Mesodermal cell (in vitro differentiated cells): Measurements from ENCODE around the gene SPIRE1.

Experiments
- H3K27ac ChIP-seq: 2 replicates; pipeline ENCODE4 v1.7.0; 2013; ENCODE audit warnings: mild to moderate bottlenecking, low read depth, low read length, moderate library complexity; ENCODE audit not compliant: severe bottlenecking
- H3K36me3 ChIP-seq: 2 replicates; pipeline ENCODE4 v1.7.1; 2013; ENCODE audit warnings: mild to moderate bottlenecking, low read length, moderate library complexity; ENCODE audit not compliant: control insufficient read depth, insufficient read depth
- H3K4me1 ChIP-seq: one replicate; pipeline ENCODE4 v1.7.1; 2013; ENCODE audit warnings: mild to moderate bottlenecking, low read length; ENCODE audit not compliant: insufficient read depth, control insufficient read depth, poor library complexity, severe bottlenecking
- H3K4me3 ChIP-seq: 2 replicates; pipeline ENCODE4 v1.7.0; 2013; ENCODE audit warnings: low read length, control low read depth, mild to moderate bottlenecking; ENCODE audit not compliant: insufficient read depth, poor library complexity, severe bottlenecking; ENCODE audit errors: extremely low read depth
- H3K9me3 ChIP-seq: 2 replicates; pipeline ENCODE4 v1.7.1; 2013; ENCODE audit warnings: mild to moderate bottlenecking, low read length, moderate library complexity; ENCODE audit not compliant: control insufficient read depth
- WGBS, 2 experiments: methylation state at CpG; one replicate each; pipeline ENCODE4 v1.1.5; 2013; ENCODE audit warnings: missing lambda C conversion rate in 2 of 2; ENCODE audit not compliant: insufficient coverage in 2 of 2; 5-methylcytosine and 5-hydroxymethylcytosine counted together

Gene SPIRE1

GRCh38 chr18:12518832-12519531 lies 138.9 kb downstream of the SPIRE1 start:
- WGBS, 2 experiments, result 92 to 97% methylated on average over 3 to 4 of the region's 6 CpGs
- Histone ChIP-seq H3K27ac (no peak overlapping the region), H3K4me1 (peaks cover 6% of the 10 kb centered on the region), H3K36me3 (no peaks in the 10 kb centered on the region), H3K4me3 (no peak overlapping the region), H3K9me3 (no peaks in the 10 kb centered on the region)

GRCh38 chr18:12518326-12518725 lies 139.6 kb downstream of the SPIRE1 start:
- Histone ChIP-seq H3K27ac (no peak overlapping the region), H3K4me3 (no peak overlapping the region), H3K4me1 (peaks cover 6% of the 10 kb centered on the region), H3K36me3 (no peaks in the 10 kb centered on the region), H3K9me3 (no peaks in the 10 kb centered on the region)
- WGBS, 2 experiments, result 90 to 100% methylated on average over 1 to 2 of the region's 2 CpGs

GRCh38 chr18:12517142-12517825 lies 140.6 kb downstream of the SPIRE1 start:
- WGBS, 2 experiments, result no CpG with 5 or more reads among the region's 1 CpG
- peaks cover 4% of the 10 kb centered on the region for H3K36me3 ChIP-seq
- H3K9me3 ChIP-seq, result no peaks in the 10 kb centered on the region
- H3K4me3 ChIP-seq, result no peak overlapping the region
- H3K4me1 ChIP-seq, result peaks cover 6% of the 10 kb centered on the region
- H3K27ac ChIP-seq, result no peak overlapping the region

GRCh38 chr18:12516049-12516630 lies 141.8 kb downstream of the SPIRE1 start:
- Histone ChIP-seq H3K27ac (no peak overlapping the region), H3K9me3 (peaks cover 2% of the 10 kb centered on the region), H3K4me1 (peaks cover 6% of the 10 kb centered on the region), H3K4me3 (no peak overlapping the region), H3K36me3 (peaks cover 15% of the 10 kb centered on the region)
- WGBS, 2 experiments, result 86 to 88% methylated on average over 1 to 2 of the region's 4 CpGs

GRCh38 chr18:12515550-12515949 lies 142.4 kb downstream of the SPIRE1 start:
- Histone ChIP-seq H3K36me3 (peaks cover 21% of the 10 kb centered on the region), H3K27ac (no peak overlapping the region), H3K4me3 (no peak overlapping the region), H3K9me3 (peaks cover 6% of the 10 kb centered on the region), H3K4me1 (peaks cover 6% of the 10 kb centered on the region)
- 40 to 86% methylated on average over 1 of the region's 2 CpGs for WGBS, 2 experiments

- Histone ChIP-seq H3K27ac (no peak overlapping the region), H3K4me3 (no peak overlapping the region), H3K36me3 (peaks cover 37% of the 10 kb centered on the region), H3K9me3 (peaks cover 6% of the 10 kb centered on the region), H3K4me1 (no peaks in the 10 kb centered on the region)
- 94 to 100% methylated on average over 4 to 5 of the region's 5 CpGs for WGBS, 2 experiments
Observed at GRCh38 chr18:12507007-12507406, 150.9 kb downstream of the SPIRE1 start.

- Histone ChIP-seq H3K36me3 (peaks cover 11% of the 10 kb centered on the region), H3K4me3 (no peak overlapping the region), H3K27ac (no peak overlapping the region), H3K4me1 (no peaks in the 10 kb centered on the region), H3K9me3 (no peaks in the 10 kb centered on the region)
- 100% methylated on average over 1 to 3 of the region's 6 CpGs for WGBS, 2 experiments
Observed at GRCh38 chr18:12500986-12501385, 156.9 kb downstream of the SPIRE1 start.

- Histone ChIP-seq H3K36me3 (peaks cover 21% of the 10 kb centered on the region), H3K4me3 (no peak overlapping the region), H3K4me1 (no peaks in the 10 kb centered on the region), H3K9me3 (no peaks in the 10 kb centered on the region), H3K27ac (no peak overlapping the region)
- 100% methylated on average over 1 to 2 of the region's 3 CpGs for WGBS, 2 experiments
Observed at GRCh38 chr18:12497839-12498238, 160.1 kb downstream of the SPIRE1 start.

- H3K27ac ChIP-seq, result no peak overlapping the region
- H3K36me3 ChIP-seq, result peaks cover 21% of the 10 kb centered on the region
- 67 to 100% methylated on average over 1 of the region's 2 CpGs for WGBS, 2 experiments
- H3K4me1 ChIP-seq, result no peaks in the 10 kb centered on the region
- no peaks in the 10 kb centered on the region for H3K9me3 ChIP-seq
- H3K4me3 ChIP-seq, result no peak overlapping the region
Observed at GRCh38 chr18:12497296-12497695, 160.6 kb downstream of the SPIRE1 start.

GRCh38 chr18:12492907-12493306 lies 165.0 kb downstream of the SPIRE1 start:
- no peaks in the 10 kb centered on the region for H3K9me3 ChIP-seq
- no peaks in the 10 kb centered on the region for H3K4me1 ChIP-seq
- H3K4me3 ChIP-seq, result no peak overlapping the region
- WGBS, 2 experiments, result 94 to 100% methylated on average over 2 to 3 of the region's 5 CpGs
- H3K36me3 ChIP-seq, result peaks cover 36% of the 10 kb centered on the region
- no peak overlapping the region for H3K27ac ChIP-seq
